Progenitor cell of endocrine pancreas (in vitro differentiated cells): Measurements from ENCODE around the gene HMG20A. TPM values are rescaled to one million over a fixed set of nuclear protein-coding genes. Genes with fewer than 3 reads are reported as not detected.

Source experiments
- DNase-seq: peaks from one replicate; pipeline ENCODE4 v3.0.0; 2021; ENCODE audit warnings: low spot score; ENCODE audit not compliant: unreplicated experiment
- H3K27ac Mint-ChIP-seq: 2 replicates; pipeline ENCODE4 v1.8.0; 2021; ENCODE audit warnings: mild to moderate bottlenecking, moderate library complexity, mixed read lengths
- H3K27me3 Mint-ChIP-seq: 2 replicates; pipeline ENCODE4 v1.8.0; 2021; ENCODE audit warnings: mixed read lengths
- H3K36me3 Mint-ChIP-seq: 2 replicates; pipeline ENCODE4 v1.8.0; 2022; ENCODE audit warnings: mixed read lengths; ENCODE audit not compliant: insufficient read depth
- H3K4me1 Mint-ChIP-seq: 2 replicates; pipeline ENCODE4 v1.8.0; 2021; ENCODE audit warnings: low read depth, mixed read lengths
- H3K4me3 Mint-ChIP-seq: 2 replicates; pipeline ENCODE4 v1.8.0; 2021; ENCODE audit warnings: low read depth, mild to moderate bottlenecking, moderate library complexity, mixed read lengths
- H3K9me3 Mint-ChIP-seq: 2 replicates; pipeline ENCODE4 v1.8.0; 2021; ENCODE audit warnings: low read depth, mixed read lengths
- CTCF ChIP-seq: fragments of 200-600 bp; sonication (generic); IDR thresholded peaks from one replicate; pipeline ENCODE4 v1.5.0; 2021; ENCODE audit warnings: antibody characterized with exemption, mild to moderate bottlenecking; ENCODE audit not compliant: unreplicated experiment
- total RNA-seq: library from RNA; stranded (reverse); gene quantifications from 2 replicates; pipeline ENCODE4 v1.2.1, GENCODE V29; 2021

Gene HMG20A
- total RNA-seq, 1 donor from 2014 or later, result 46.0 TPM

GRCh38 chr15:77487888-77488287 lies 67.2 kb downstream of the HMG20A start:
- H3K9me3 Mint-ChIP-seq, result no peaks in the 10 kb centered on the region
- no peak for TF ChIP-seq CTCF
- DNase-seq, result no peak
- H3K36me3 Mint-ChIP-seq, result peaks cover 9% of the 10 kb centered on the region
- H3K4me1 Mint-ChIP-seq, result no peaks in the 10 kb centered on the region
- peak overlapping the region; percentile 42 for H3K27ac Mint-ChIP-seq
- H3K27me3 Mint-ChIP-seq, result no peaks in the 10 kb centered on the region
- H3K4me3 Mint-ChIP-seq, result no peak overlapping the region

- TF ChIP-seq CTCF, result no peak
- no peak for DNase-seq
- Mint-ChIP-seq H3K27me3 (no peaks in the 10 kb centered on the region), H3K36me3 (peaks cover 3% of the 10 kb centered on the region), H3K9me3 (no peaks in the 10 kb centered on the region), H3K4me1 (no peaks in the 10 kb centered on the region), H3K4me3 (no peak overlapping the region), H3K27ac (no peak overlapping the region)
Measured at GRCh38 chr15:77489647-77490046, 69.0 kb downstream of the HMG20A start.

- H3K27me3 Mint-ChIP-seq, result no peaks in the 10 kb centered on the region
- H3K27ac Mint-ChIP-seq, result no peak overlapping the region
- peaks cover 16% of the 10 kb centered on the region for H3K4me1 Mint-ChIP-seq
- no peaks in the 10 kb centered on the region for H3K36me3 Mint-ChIP-seq
- no peak overlapping the region for H3K4me3 Mint-ChIP-seq
- no peak for TF ChIP-seq CTCF
- H3K9me3 Mint-ChIP-seq, result no peaks in the 10 kb centered on the region
- DNase-seq, result no peak
Measured at GRCh38 chr15:77493324-77493907, 72.7 kb downstream of the HMG20A start.

- H3K9me3 Mint-ChIP-seq, result no peaks in the 10 kb centered on the region
- peaks cover 19% of the 10 kb centered on the region for H3K4me1 Mint-ChIP-seq
- TF ChIP-seq CTCF, result no peak
- no peaks in the 10 kb centered on the region for H3K27me3 Mint-ChIP-seq
- no peak overlapping the region for H3K27ac Mint-ChIP-seq
- no peak overlapping the region for H3K4me3 Mint-ChIP-seq
- H3K36me3 Mint-ChIP-seq, result no peaks in the 10 kb centered on the region
- no peak for DNase-seq
Measured at GRCh38 chr15:77494073-77494867, 73.6 kb downstream of the HMG20A start.

GRCh38 chr15:77494964-77495363 lies 74.3 kb downstream of the HMG20A start:
- H3K27me3 Mint-ChIP-seq, result no peaks in the 10 kb centered on the region
- TF ChIP-seq CTCF, result no peak
- H3K4me3 Mint-ChIP-seq, result no peak overlapping the region
- H3K9me3 Mint-ChIP-seq, result no peaks in the 10 kb centered on the region
- H3K4me1 Mint-ChIP-seq, result peaks cover 19% of the 10 kb centered on the region
- no peaks in the 10 kb centered on the region for H3K36me3 Mint-ChIP-seq
- no peak for DNase-seq
- no peak overlapping the region for H3K27ac Mint-ChIP-seq
